Lower lobe of right lung (tissue), 2 donors: Measurements from ENCODE around the gene ZNF860. TPM values are rescaled to one million over a fixed set of nuclear protein-coding genes. Genes with fewer than 3 reads are reported as not detected.
A peak's percentile ranks its signal among the peaks of the same experiment; 100 is the strongest.

Experiments
- ATAC-seq, 2 donors: fragments of 200-7000 bp; cut with Tn5 transposase; one replicate each; pipeline ENCODE4 v1.9.1; 2020 to 2022; ENCODE audit warnings: mild to moderate bottlenecking in 2 of 2, moderate library complexity in 2 of 2
- DNase-seq: peaks from one replicate; pipeline ENCODE4 v3.0.0-alpha.2; 2020
- H3K27ac ChIP-seq: fragments of 200-600 bp; one replicate; pipeline ENCODE4 v1.8.0; 2022
- H3K27me3 ChIP-seq: fragments of 200-600 bp; one replicate; pipeline ENCODE4 v1.8.0; 2022; ENCODE audit warnings: low read depth
- H3K36me3 ChIP-seq: fragments of 200-600 bp; one replicate; pipeline ENCODE4 v1.8.0; 2022; ENCODE audit warnings: mild to moderate bottlenecking
- H3K4me1 ChIP-seq: fragments of 200-600 bp; one replicate; pipeline ENCODE4 v1.8.0; 2022
- H3K4me3 ChIP-seq: fragments of 200-600 bp; one replicate; pipeline ENCODE4 v1.8.0; 2022; ENCODE audit warnings: mild to moderate bottlenecking
- H3K9me3 ChIP-seq: fragments of 200-600 bp; one replicate; pipeline ENCODE4 v1.8.0; 2022
- CTCF ChIP-seq: fragments of 200-600 bp; IDR thresholded peaks from one replicate; pipeline ENCODE4 v1.8.0; 2022; ENCODE audit warnings: antibody characterized with exemption, mild to moderate bottlenecking
- intact Hi-C: fragments of 100-400 bp; cut with DNase I; formaldehyde crosslinking; loops from one replicate; pipeline ENCODE4 v1.11.0; 2022
- total RNA-seq: library from RNA; stranded (reverse); fragmentation: NEBNext Ultra II Directional; extraction: Animal tissue kit (Norgen Biotek cat#: 25700); gene quantifications from one replicate; pipeline ENCODE4 v1.2.1, GENCODE V29; 2021
- donor health status: DM: no; HTN: yes; CAD: no; lungs with severe emphysema.

Gene ZNF860
- total RNA-seq, 1 donor from 2014 or later, result 1.6 TPM

GRCh38 chr3:31947671-31948091 lies 33.9 kb upstream of the ZNF860 start:
- Histone ChIP-seq H3K27ac (no peak overlapping the region), H3K9me3 (no peaks in the 10 kb centered on the region), H3K4me3 (no peak overlapping the region), H3K36me3 (no peaks in the 10 kb centered on the region), H3K4me1 (peaks cover 3% of the 10 kb centered on the region), H3K27me3 (no peaks in the 10 kb centered on the region)
- TF ChIP-seq CTCF, result no peak
- intact Hi-C loops, result no loop called here
- no peak for DNase-seq
- ATAC-seq, result peak in 1 of 2 donors; percentile 21

GRCh38 chr3:31948280-31948679 lies 33.3 kb upstream of the ZNF860 start:
- H3K27ac ChIP-seq, result no peak overlapping the region
- no peaks in the 10 kb centered on the region for H3K36me3 ChIP-seq
- H3K9me3 ChIP-seq, result no peaks in the 10 kb centered on the region
- intact Hi-C loops, result no loop called here
- no peak overlapping the region for H3K4me3 ChIP-seq
- DNase-seq (no peak), ATAC-seq (no peak)
- no peak for TF ChIP-seq CTCF
- no peaks in the 10 kb centered on the region for H3K27me3 ChIP-seq
- peaks cover 3% of the 10 kb centered on the region for H3K4me1 ChIP-seq

GRCh38 chr3:31952205-31952604 lies 29.3 kb upstream of the ZNF860 start:
- ATAC-seq (no peak), DNase-seq (no peak)
- Histone ChIP-seq H3K27ac (no peak overlapping the region), H3K27me3 (no peaks in the 10 kb centered on the region), H3K36me3 (no peaks in the 10 kb centered on the region), H3K9me3 (peaks cover 8% of the 10 kb centered on the region), H3K4me3 (no peak overlapping the region), H3K4me1 (peaks cover 3% of the 10 kb centered on the region)
- intact Hi-C loops, result no loop called here
- no peak for TF ChIP-seq CTCF

GRCh38 chr3:31953091-31953490 lies 28.5 kb upstream of the ZNF860 start:
- no peak for TF ChIP-seq CTCF

GRCh38 chr3:31953636-31954035 lies 27.9 kb upstream of the ZNF860 start:
- TF ChIP-seq CTCF, result no peak
- no peak for ATAC-seq
- intact Hi-C loops, result no loop called here

More at GRCh38 chr3:31953091-31953490, 28.5 kb upstream of the ZNF860 start:
- peaks cover 11% of the 10 kb centered on the region for H3K4me1 ChIP-seq
- no peaks in the 10 kb centered on the region for H3K36me3 ChIP-seq
- intact Hi-C loops, result no loop called here
- H3K27ac ChIP-seq, result no peak overlapping the region
- peaks cover 8% of the 10 kb centered on the region for H3K9me3 ChIP-seq
- no peak for ATAC-seq
- H3K27me3 ChIP-seq, result no peaks in the 10 kb centered on the region
- no peak overlapping the region for H3K4me3 ChIP-seq
- no peak for DNase-seq

GRCh38 chr3:31955581-31955980 lies 26.0 kb upstream of the ZNF860 start:
- intact Hi-C loops, result no loop called here

More at GRCh38 chr3:31953636-31954035, 27.9 kb upstream of the ZNF860 start:
- Histone ChIP-seq H3K36me3 (no peaks in the 10 kb centered on the region), H3K9me3 (peaks cover 8% of the 10 kb centered on the region), H3K4me3 (no peak overlapping the region), H3K27ac (no peak overlapping the region), H3K4me1 (peaks cover 17% of the 10 kb centered on the region), H3K27me3 (no peaks in the 10 kb centered on the region)
- no peak for DNase-seq

More at GRCh38 chr3:31955581-31955980, 26.0 kb upstream of the ZNF860 start:
- Histone ChIP-seq H3K27ac (no peak overlapping the region), H3K27me3 (no peaks in the 10 kb centered on the region), H3K4me1 (peaks cover 36% of the 10 kb centered on the region), H3K4me3 (no peak overlapping the region), H3K9me3 (peaks cover 8% of the 10 kb centered on the region), H3K36me3 (no peaks in the 10 kb centered on the region)
- TF ChIP-seq CTCF, result no peak
- ATAC-seq, result no peak
- DNase-seq, result no peak
